GM23338 (cell line): ENCODE measurements around the gene ANO10. TPM values are rescaled to one million over a fixed set of nuclear protein-coding genes. Genes with fewer than 3 reads are reported as not detected.
"Not testable (repeated sequence)": the region's sequence is repeated elsewhere in the genome, so short reads cannot be mapped to it uniquely, and the experiment has no call there.

Experiments
- ATAC-seq: fragments of 200-7000 bp; cut with Tn5 transposase; 3 replicates; pipeline ENCODE4 v1.9.1; 2020
- DNase-seq: peaks from one replicate; pipeline ENCODE4 v3.0.0-alpha.2; 2015; ENCODE audit warnings: low spot score
- H2AFZ ChIP-seq: fragments of 200-600 bp; sonication (generic); 2 replicates; pipeline ENCODE4 v1.8.0; 2016; ENCODE audit warnings: antibody characterized with exemption, mild to moderate bottlenecking, moderate library complexity
- H3F3A ChIP-seq: fragments of 200-600 bp; sonication (generic); replicated peaks from 2 replicates; pipeline ENCODE4 v1.8.0; 2017; ENCODE audit warnings: antibody characterized with exemption, mixed run types, low read depth
- H3K27ac ChIP-seq: fragments of 200-600 bp; sonication (generic); 2 replicates; pipeline ENCODE4 v1.6.1; 2016; ENCODE audit warnings: low read depth
- H3K27me3 ChIP-seq: fragments of 200-600 bp; sonication (generic); 2 replicates; pipeline ENCODE4 v1.8.0; 2016; ENCODE audit warnings: mild to moderate bottlenecking, mixed run types, moderate library complexity; ENCODE audit not compliant: insufficient read depth
- H3K36me3 ChIP-seq: fragments of 200-600 bp; sonication (generic); 2 replicates; pipeline ENCODE4 v1.8.0; 2016; ENCODE audit warnings: mild to moderate bottlenecking; ENCODE audit not compliant: insufficient read depth
- H3K4me1 ChIP-seq: fragments of 200-600 bp; sonication (generic); 2 replicates; pipeline ENCODE4 v1.8.0; 2016; ENCODE audit warnings: mild to moderate bottlenecking, moderate library complexity; ENCODE audit not compliant: insufficient read depth
- H3K4me2 ChIP-seq: fragments of 200-600 bp; sonication (generic); 2 replicates; pipeline ENCODE4 v1.7.1; 2017; ENCODE audit warnings: mixed run types
- H3K4me3 ChIP-seq: fragments of 200-600 bp; sonication (generic); 2 replicates; pipeline ENCODE4 v1.6.1; 2016; ENCODE audit warnings: mixed run types
- H3K79me2 ChIP-seq: fragments of 200-600 bp; sonication (generic); replicated peaks from 2 replicates; pipeline ENCODE4 v1.8.0; 2017; ENCODE audit warnings: mild to moderate bottlenecking; ENCODE audit not compliant: insufficient read depth
- H3K9me2 ChIP-seq: fragments of 200-600 bp; sonication (generic); 2 replicates; pipeline ENCODE4 v1.8.0; 2017; ENCODE audit not compliant: insufficient read depth
- H4K20me1 ChIP-seq: fragments of 200-600 bp; sonication (generic); replicated peaks from 2 replicates; pipeline ENCODE4 v1.8.0; 2017; ENCODE audit warnings: mild to moderate bottlenecking; ENCODE audit not compliant: insufficient read depth
- H3K27ac Mint-ChIP-seq: 2 replicates; pipeline ENCODE4 v1.8.0; 2020; ENCODE audit warnings: inconsistent platforms, mild to moderate bottlenecking, moderate library complexity, mixed read lengths
- H3K27me3 Mint-ChIP-seq: 3 replicates; pipeline ENCODE4 v1.8.0; 2022; ENCODE audit warnings: low read depth, mild to moderate bottlenecking, moderate library complexity, mixed read lengths, inconsistent platforms; ENCODE audit not compliant: insufficient read depth, poor library complexity
- H3K36me3 Mint-ChIP-seq: 3 replicates; pipeline ENCODE4 v1.8.0; 2021; ENCODE audit warnings: low read depth, mild to moderate bottlenecking, inconsistent platforms, moderate library complexity, mixed read lengths
- H3K4me1 Mint-ChIP-seq: 3 replicates; pipeline ENCODE4 v1.8.0; 2020; ENCODE audit warnings: mild to moderate bottlenecking, inconsistent platforms, mixed read lengths
- H3K4me3 Mint-ChIP-seq: 3 replicates; pipeline ENCODE4 v1.8.0; 2021; ENCODE audit warnings: moderate library complexity, mild to moderate bottlenecking, inconsistent platforms, mixed read lengths
- H3K9me3 Mint-ChIP-seq: 3 replicates; pipeline ENCODE4 v1.8.0; 2020; ENCODE audit warnings: moderate library complexity, mild to moderate bottlenecking, inconsistent platforms, mixed read lengths
- CREB1 ChIP-seq: fragments of 250-450 bp; sonication (Bioruptor Pico); IDR thresholded peaks from 2 replicates; pipeline ENCODE4 v1.5.0; 2020; ENCODE audit warnings: low read depth, mild to moderate bottlenecking, moderate library complexity
- EZH2 ChIP-seq: fragments of 200-600 bp; sonication (generic); IDR thresholded peaks from one replicate; pipeline ENCODE4 v1.8.0; 2017; ENCODE audit warnings: antibody characterized with exemption, mild to moderate bottlenecking, low read depth; ENCODE audit not compliant: unreplicated experiment
- JUNB ChIP-seq: IDR thresholded peaks from one replicate; pipeline ENCODE4 v1.6.1; 2016; ENCODE audit warnings: antibody characterized with exemption; ENCODE audit not compliant: unreplicated experiment
- REST ChIP-seq: IDR thresholded peaks from one replicate; pipeline ENCODE4 v1.6.1; 2018; ENCODE audit warnings: antibody characterized with exemption; ENCODE audit not compliant: unreplicated experiment
- STAT1 ChIP-seq: IDR thresholded peaks from one replicate; pipeline ENCODE4 v1.6.1; 2016; ENCODE audit warnings: antibody characterized with exemption; ENCODE audit not compliant: unreplicated experiment
- polyA plus RNA-seq: library from polyadenylated mRNA; unstranded; fragments of >200 nt; fragmentation: Nextera tagmentation; extraction: Ambion mirVana; gene quantifications from 2 replicates; pipeline ENCODE4 v1.2.1, GENCODE V29; 2016
- total RNA-seq: library from RNA; depleted of rRNA; stranded (reverse); fragments of >200 nt; shearing (Covaris generic); gene quantifications from 2 replicates; pipeline ENCODE4 v1.2.3, GENCODE V29; 2014

Gene ANO10
- total and polyA plus RNA-seq, 2 experiments from 2014 or later: 29.2 to 48.1 TPM

- TF ChIP-seq JUNB (no peak), REST (no peak), EZH2 (no peak), STAT1 (no peak), CREB1 (CRISPR knock-in tag) (no peak)
These were observed 23.9 kb downstream of the ANO10 start (continued) for GRCh38 chr3:43597961-43598360.

DNA sequence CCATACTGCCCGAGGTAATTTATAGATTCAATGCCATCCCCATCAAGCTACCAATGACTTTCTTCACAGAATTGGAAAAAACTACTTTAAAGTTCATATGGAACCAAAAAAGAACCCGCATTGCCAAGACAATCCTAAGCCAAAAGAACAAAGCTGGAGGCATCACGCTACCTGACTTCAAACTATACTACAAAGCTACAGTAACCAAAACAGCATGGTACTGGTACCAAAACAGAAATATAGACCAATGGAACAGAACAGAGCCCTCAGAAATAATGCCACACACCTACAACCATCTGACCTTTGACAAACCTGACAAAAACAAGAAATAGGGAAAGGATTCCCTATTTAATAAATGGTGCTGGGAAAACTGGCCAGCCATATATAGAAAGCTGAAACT, 25.6 kb downstream of the ANO10 start:
- not testable (repeated sequence) for H3K27me3 Mint-ChIP-seq, H3K9me2 ChIP-seq, H2AFZ ChIP-seq, H3K4me3 Mint-ChIP-seq, H3K4me2 ChIP-seq, H3K27ac ChIP-seq, H3K27ac Mint-ChIP-seq, H3K79me2 ChIP-seq, H3K4me1 Mint-ChIP-seq, H3F3A ChIP-seq, H3K4me1 ChIP-seq, ATAC-seq, H3K4me3 ChIP-seq, H3K27me3 ChIP-seq, DNase-seq, H4K20me1 ChIP-seq
- peaks cover 15% of the 10 kb centered on the region for H3K36me3 ChIP-seq
- Mint-ChIP-seq H3K36me3 (peaks cover 75% of the 10 kb centered on the region), H3K9me3 (peaks cover 49% of the 10 kb centered on the region)

- H3K27ac ChIP-seq, H3K27me3 ChIP-seq, H3K27me3 Mint-ChIP-seq, H3K4me3 ChIP-seq, DNase-seq, H3K79me2 ChIP-seq, H3K4me2 ChIP-seq, H2AFZ ChIP-seq, H3K4me3 Mint-ChIP-seq, H3K27ac Mint-ChIP-seq, H3K4me1 ChIP-seq, H4K20me1 ChIP-seq, H3K9me2 ChIP-seq, ATAC-seq, H3K4me1 Mint-ChIP-seq, H3F3A ChIP-seq: not testable (repeated sequence)
- H3K36me3 Mint-ChIP-seq: peaks cover 84% of the 10 kb centered on the region
- peaks cover 18% of the 10 kb centered on the region for H3K36me3 ChIP-seq
- peaks cover 58% of the 10 kb centered on the region for H3K9me3 Mint-ChIP-seq
These were observed 26.5 kb downstream of the ANO10 start for GRCh38 chr3:43595280-43595679.

DNA sequence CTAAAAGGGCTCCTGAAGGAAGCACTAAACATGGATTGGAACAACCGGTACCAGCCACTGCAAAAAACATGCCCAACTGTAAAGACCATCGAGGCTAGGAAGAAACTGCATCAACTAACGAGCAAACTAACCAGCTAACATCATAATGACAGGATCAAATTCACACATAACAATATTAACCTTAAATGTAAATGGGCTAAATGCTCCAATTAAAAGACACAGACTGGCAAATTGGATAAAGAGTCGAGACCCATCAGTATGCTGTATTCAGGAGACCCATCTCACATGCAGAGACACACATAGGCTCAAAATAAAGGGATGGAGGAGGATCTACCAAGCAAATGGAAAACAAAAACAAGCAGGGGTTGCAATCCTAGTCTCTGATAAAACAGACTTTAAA, 28.2 kb downstream of the ANO10 start:
- not testable (repeated sequence) for H3F3A ChIP-seq, H3K4me2 ChIP-seq, H3K4me1 Mint-ChIP-seq, DNase-seq, H3K27ac Mint-ChIP-seq, H3K4me3 ChIP-seq, H3K4me3 Mint-ChIP-seq, H3K79me2 ChIP-seq, H3K9me2 ChIP-seq, H2AFZ ChIP-seq, H3K27me3 ChIP-seq, ATAC-seq, H4K20me1 ChIP-seq, H3K4me1 ChIP-seq, H3K27me3 Mint-ChIP-seq, H3K27ac ChIP-seq
- peaks cover 22% of the 10 kb centered on the region for H3K36me3 ChIP-seq
- Mint-ChIP-seq H3K9me3 (peaks cover 60% of the 10 kb centered on the region), H3K36me3 (peaks cover 96% of the 10 kb centered on the region)

- Mint-ChIP-seq H3K9me3 (peaks cover 54% of the 10 kb centered on the region), H3K36me3 (peaks cover 80% of the 10 kb centered on the region)
- not testable (repeated sequence) for H3K9me2 ChIP-seq, H3K79me2 ChIP-seq, DNase-seq, H3K27me3 Mint-ChIP-seq, H4K20me1 ChIP-seq, H3K27ac ChIP-seq, H2AFZ ChIP-seq, H3F3A ChIP-seq, H3K4me1 Mint-ChIP-seq, H3K27me3 ChIP-seq, H3K4me1 ChIP-seq, ATAC-seq, H3K4me3 ChIP-seq, H3K4me3 Mint-ChIP-seq, H3K4me2 ChIP-seq, H3K27ac Mint-ChIP-seq
- H3K36me3 ChIP-seq: peaks cover 11% of the 10 kb centered on the region
These were observed 29.9 kb downstream of the ANO10 start for GRCh38 chr3:43591866-43592265.
